Stimulated activated CD8-positive, alpha-beta memory T cell treated with anti-CD3 and anti-CD28 coated beads, Interleukin-4, amount 100 ng/mL, for 4 hours (primary cell): Measurements from ENCODE around the gene MAST4.

Experiments used
- DNase-seq, 2 donors: peaks; one replicate each; pipeline ENCODE4 v3.0.0-alpha.2; 2020; ENCODE audit warnings: low read depth in 2 of 2, low spot score in 1 of 2

Gene MAST4

GRCh38 chr5:67198917-67199316 is 602.7 kb downstream of the MAST4 start:
- DNase-seq: no peak

- no peak for DNase-seq
Measured at GRCh38 chr5:67199859-67200258, 603.7 kb downstream of the MAST4 start.

GRCh38 chr5:67200809-67201562 is 604.8 kb downstream of the MAST4 start:
- DNase-seq: no peak

- DNase-seq: no peak
Measured at GRCh38 chr5:67201897-67202549, 605.8 kb downstream of the MAST4 start.

- no peak for DNase-seq
Measured at GRCh38 chr5:67202828-67203227, 606.6 kb downstream of the MAST4 start.

- DNase-seq: no peak
Measured at GRCh38 chr5:67203701-67204074, 607.5 kb downstream of the MAST4 start.

GRCh38 chr5:67204821-67205220 is 608.6 kb downstream of the MAST4 start:
- no peak for DNase-seq

GRCh38 chr5:67205981-67206380 is 609.8 kb downstream of the MAST4 start:
- DNase-seq: no peak

GRCh38 chr5:67206461-67206860 is 610.3 kb downstream of the MAST4 start:
- DNase-seq: no peak

- DNase-seq: peak; percentile 57 to 62
Measured at GRCh38 chr5:67206929-67207328, 610.7 kb downstream of the MAST4 start.

- DNase-seq: no peak
Measured at GRCh38 chr5:67208403-67208802, 612.2 kb downstream of the MAST4 start.

GRCh38 chr5:67209141-67209771 is 613.1 kb downstream of the MAST4 start:
- peak in 1 of 2 donors; percentile 17 for DNase-seq

GRCh38 chr5:67211926-67212325 is 615.7 kb downstream of the MAST4 start:
- no peak for DNase-seq

GRCh38 chr5:67214036-67214435 is 617.8 kb downstream of the MAST4 start:
- DNase-seq: no peak

- DNase-seq: no peak
Measured at GRCh38 chr5:67214707-67215447, 618.7 kb downstream of the MAST4 start.

- peak; percentile 21 to 27 for DNase-seq
Measured at GRCh38 chr5:67215519-67216471, 619.6 kb downstream of the MAST4 start.

GRCh38 chr5:67216564-67216963 is 620.4 kb downstream of the MAST4 start:
- no peak for DNase-seq
